DND-41 (cell line): ENCODE results near the gene THOC1.

Experiments used
- ATAC-seq: fragments of 200-7000 bp; cut with Tn5 transposase; 3 replicates; pipeline ENCODE4 v1.9.1; 2021; ENCODE audit warnings: low read depth; ENCODE audit not compliant: insufficient read depth
- DNase-seq: peaks from one replicate; pipeline ENCODE4 v3.0.0-alpha.2; 2020
- H2AFZ ChIP-seq: 2 replicates; pipeline ENCODE4 v1.6.0; 2012; ENCODE audit warnings: low read depth, low read length
- H3K27ac ChIP-seq: 2 replicates; pipeline ENCODE4 v1.5.1; 2012; ENCODE audit warnings: low read length, inconsistent platforms
- H3K27me3 ChIP-seq: fragments of 200-600 bp; sonication (generic); 2 replicates; pipeline ENCODE4 v1.6.0; 2012; ENCODE audit warnings: low read length, mild to moderate bottlenecking, inconsistent platforms; ENCODE audit not compliant: insufficient read depth, poor library complexity
- H3K36me3 ChIP-seq: 2 replicates; pipeline ENCODE4 v1.5.1; 2012; ENCODE audit warnings: low read length, inconsistent platforms; ENCODE audit not compliant: insufficient read depth
- H3K4me1 ChIP-seq: 2 replicates; pipeline ENCODE4 v1.5.1; 2012; ENCODE audit warnings: mild to moderate bottlenecking, low read length; ENCODE audit not compliant: insufficient read depth
- H3K4me2 ChIP-seq: 2 replicates; pipeline ENCODE4 v1.6.0; 2012; ENCODE audit warnings: mild to moderate bottlenecking, moderate library complexity, low read length, inconsistent platforms; ENCODE audit not compliant: insufficient read depth
- H3K4me3 ChIP-seq, 2 experiments: fragments of 200-600 bp in 1 of 2; shearing (Covaris generic) in 1 of 2; 2 replicates each; pipeline ENCODE4 v1.5.1; 2012 to 2016; ENCODE audit warnings: inconsistent platforms in 2 of 2, low read length in 2 of 2, mild to moderate bottlenecking in 2 of 2, low read depth in 1 of 2, moderate library complexity in 1 of 2
- H3K79me2 ChIP-seq: 2 replicates; pipeline ENCODE4 v1.6.0; 2012; ENCODE audit warnings: low read length, inconsistent platforms; ENCODE audit not compliant: insufficient read depth
- H3K9ac ChIP-seq: 2 replicates; pipeline ENCODE4 v1.6.0; 2012; ENCODE audit warnings: low read depth, mild to moderate bottlenecking, inconsistent platforms, low read length, moderate library complexity
- H3K9me3 ChIP-seq: 2 replicates; pipeline ENCODE4 v1.5.1; 2012; ENCODE audit warnings: low read length, moderate library complexity, mild to moderate bottlenecking, inconsistent platforms; ENCODE audit not compliant: insufficient read depth, severe bottlenecking
- H4K20me1 ChIP-seq: 2 replicates; pipeline ENCODE4 v1.6.0; 2012; ENCODE audit warnings: low read length; ENCODE audit not compliant: insufficient read depth
- EZH2 ChIP-seq: IDR thresholded peaks from 3 replicates; pipeline ENCODE4 v1.6.1; 2012; ENCODE audit warnings: borderline replicate concordance, low read depth, mild to moderate bottlenecking, moderate library complexity, low read length, inconsistent platforms; ENCODE audit not compliant: severe bottlenecking
- TF ChIP-seq, protein P1 (sequence below): IDR thresholded peaks from 2 replicates; pipeline ENCODE4 v1.5.1; 2012; ENCODE audit warnings: borderline replicate concordance, low read length, moderate library complexity, mild to moderate bottlenecking; ENCODE audit not compliant: poor library complexity, severe bottlenecking; ENCODE audit errors: extremely low read depth

THOC1 gene

DNA sequence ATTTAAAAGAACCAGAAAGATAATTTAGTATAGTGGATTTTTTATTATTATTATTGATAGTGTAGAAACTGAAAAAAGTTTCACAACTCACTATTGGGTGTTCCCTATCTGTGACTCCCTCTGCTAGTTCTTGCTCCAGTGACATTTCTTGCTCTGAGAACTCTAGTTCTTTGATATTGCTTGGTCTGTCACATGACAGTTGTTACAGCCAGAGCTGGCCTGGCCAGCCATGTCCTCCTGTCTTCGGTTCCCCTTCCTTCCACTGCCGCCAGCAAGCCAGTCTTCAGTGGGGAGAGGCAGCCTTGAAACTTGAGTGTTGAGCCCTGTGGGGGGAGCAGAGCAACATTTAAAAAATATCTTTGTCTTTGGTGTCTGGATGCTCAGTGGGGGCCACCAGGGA, 7.6 kb upstream of the THOC1 start:
- DNase-seq (no peak), ATAC-seq (no peak)
- Histone ChIP-seq H3K79me2 (no peaks in the 10 kb centered on the region), H3K27ac (no peak overlapping the region), H3K4me1 (no peaks in the 10 kb centered on the region), H3K9ac (no peak overlapping the region), H3K9me3 (no peaks in the 10 kb centered on the region), H2AFZ (no peak overlapping the region), H3K27me3 (no peaks in the 10 kb centered on the region), H4K20me1 (no peaks in the 10 kb centered on the region), H3K4me3 (no peak overlapping the region), H3K4me2 (no peak overlapping the region), H3K36me3 (no peaks in the 10 kb centered on the region)
- no peak for TF ChIP-seq EZH2
- TF ChIP-seq, protein P1, sequence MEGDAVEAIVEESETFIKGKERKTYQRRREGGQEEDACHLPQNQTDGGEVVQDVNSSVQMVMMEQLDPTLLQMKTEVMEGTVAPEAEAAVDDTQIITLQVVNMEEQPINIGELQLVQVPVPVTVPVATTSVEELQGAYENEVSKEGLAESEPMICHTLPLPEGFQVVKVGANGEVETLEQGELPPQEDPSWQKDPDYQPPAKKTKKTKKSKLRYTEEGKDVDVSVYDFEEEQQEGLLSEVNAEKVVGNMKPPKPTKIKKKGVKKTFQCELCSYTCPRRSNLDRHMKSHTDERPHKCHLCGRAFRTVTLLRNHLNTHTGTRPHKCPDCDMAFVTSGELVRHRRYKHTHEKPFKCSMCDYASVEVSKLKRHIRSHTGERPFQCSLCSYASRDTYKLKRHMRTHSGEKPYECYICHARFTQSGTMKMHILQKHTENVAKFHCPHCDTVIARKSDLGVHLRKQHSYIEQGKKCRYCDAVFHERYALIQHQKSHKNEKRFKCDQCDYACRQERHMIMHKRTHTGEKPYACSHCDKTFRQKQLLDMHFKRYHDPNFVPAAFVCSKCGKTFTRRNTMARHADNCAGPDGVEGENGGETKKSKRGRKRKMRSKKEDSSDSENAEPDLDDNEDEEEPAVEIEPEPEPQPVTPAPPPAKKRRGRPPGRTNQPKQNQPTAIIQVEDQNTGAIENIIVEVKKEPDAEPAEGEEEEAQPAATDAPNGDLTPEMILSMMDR: no peak

DNA sequence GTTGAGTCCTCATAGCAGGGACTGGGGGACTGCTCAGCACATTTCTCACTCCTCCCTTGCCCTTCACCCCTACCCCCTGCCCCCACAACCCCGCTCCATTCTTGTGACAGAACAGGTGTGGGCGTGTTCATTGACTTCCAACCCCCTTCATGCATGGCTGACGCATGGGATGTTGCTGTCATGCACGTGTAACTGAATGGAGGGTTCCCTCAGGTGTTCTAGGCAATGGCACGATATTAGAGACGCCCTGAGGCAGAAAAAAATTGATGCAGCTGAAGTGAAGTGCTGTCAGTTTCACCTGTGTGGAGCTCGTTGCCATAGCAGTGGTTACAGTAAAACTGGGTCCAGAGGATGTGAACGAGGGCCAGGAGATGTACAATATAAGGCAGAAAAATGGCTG, 6.5 kb upstream of the THOC1 start:
- Histone ChIP-seq H3K27ac (no peak overlapping the region), H2AFZ (no peak overlapping the region), H3K9me3 (no peaks in the 10 kb centered on the region), H3K27me3 (no peaks in the 10 kb centered on the region), H3K9ac (no peak overlapping the region), H3K4me1 (peaks cover 6% of the 10 kb centered on the region), H4K20me1 (no peaks in the 10 kb centered on the region), H3K36me3 (no peaks in the 10 kb centered on the region), H3K79me2 (no peaks in the 10 kb centered on the region), H3K4me3 (no peak overlapping the region), H3K4me2 (no peak overlapping the region)
- ATAC-seq (no peak), DNase-seq (no peak)
- TF ChIP-seq, protein P1: no peak
- TF ChIP-seq EZH2: no peak

DNA sequence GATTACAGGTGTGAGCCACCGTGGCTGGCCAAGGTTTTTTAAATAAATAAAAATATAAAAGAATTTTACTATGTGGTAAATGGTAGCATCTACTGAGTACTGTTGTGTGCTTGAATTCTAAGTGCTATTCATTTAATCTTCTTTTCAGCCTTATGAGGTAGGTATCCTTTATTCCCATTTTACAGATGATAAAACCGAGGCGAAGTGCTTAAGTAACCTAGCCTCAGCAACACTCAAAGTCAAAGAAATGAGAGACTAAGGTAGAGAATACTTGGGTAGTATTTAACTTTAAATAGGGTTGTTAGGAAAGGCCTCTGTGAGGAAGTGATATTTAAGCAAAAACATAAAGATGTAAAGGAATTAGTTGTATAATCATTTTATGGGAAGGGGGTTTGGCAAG, 5.7 kb upstream of the THOC1 start:
- no peak for TF ChIP-seq EZH2
- TF ChIP-seq, protein P1: no peak
- Histone ChIP-seq H3K4me1 (peaks cover 14% of the 10 kb centered on the region), H3K27me3 (no peaks in the 10 kb centered on the region), H3K79me2 (peaks cover 5% of the 10 kb centered on the region), H3K4me3 (no peak overlapping the region), H4K20me1 (no peaks in the 10 kb centered on the region), H3K4me2 (no peak overlapping the region), H3K9me3 (no peaks in the 10 kb centered on the region), H2AFZ (no peak overlapping the region), H3K36me3 (no peaks in the 10 kb centered on the region), H3K9ac (no peak overlapping the region), H3K27ac (no peak overlapping the region)
- DNase-seq (no peak), ATAC-seq (no peak)

DNA sequence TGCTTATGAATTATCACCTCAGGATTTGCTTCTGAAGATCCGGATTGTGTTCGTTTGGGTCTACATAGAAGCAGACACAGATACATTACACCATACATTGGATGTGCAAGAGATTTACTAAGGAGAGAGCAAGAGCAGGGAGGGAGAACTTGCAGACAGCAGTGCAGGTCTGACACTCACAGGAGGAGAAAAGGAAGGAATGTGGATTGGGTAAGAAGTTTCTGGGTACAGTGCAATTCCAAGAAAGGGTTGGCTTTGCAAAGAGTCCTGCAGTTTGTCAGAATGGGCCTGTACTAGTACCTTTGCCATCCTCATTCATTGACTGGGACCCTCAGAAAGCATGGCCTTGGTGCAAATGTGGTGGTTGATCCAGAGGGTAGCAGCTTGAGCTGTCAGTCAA, 4.8 kb upstream of the THOC1 start:
- Histone ChIP-seq H3K36me3 (no peaks in the 10 kb centered on the region; the same call in 1 of the 2 replicates), H3K27ac (no peak overlapping the region), H4K20me1 (no peaks in the 10 kb centered on the region), H3K4me2 (no peak overlapping the region), H3K27me3 (no peaks in the 10 kb centered on the region), H3K9me3 (no peaks in the 10 kb centered on the region), H3K4me3 (no peak overlapping the region), H3K79me2 (peaks cover 14% of the 10 kb centered on the region), H3K9ac (no peak overlapping the region), H2AFZ (no peak overlapping the region), H3K4me1 (peaks cover 14% of the 10 kb centered on the region)
- DNase-seq (no peak), ATAC-seq (no peak)
- no peak for TF ChIP-seq EZH2
- TF ChIP-seq, protein P1: no peak
